ENCODE results near the gene DELE1. TPM values are rescaled to one million over a fixed set of nuclear protein-coding genes. Genes with fewer than 3 reads are reported as not detected.

Gene DELE1
- total and polyA plus RNA-seq, 2 donors (not counting 3 experiments of a cell fraction or from before 2014, with no cell fraction given) = 105 to 121 TPM

GRCh38 chr5:141882594-141883183 lies 41.0 kb upstream of the DELE1 start:
- DNase-seq (ENCODE audit: low read depth, low spot score) = no peak
- dilution Hi-C loops (cut with MboI; ENCODE audit: extremely low pct_ligation_motif_present, low sequenced_read_pairs) (loop anchor here (25.0 kb wide), 1 partner anchor 145 kb away; no protein-coding TSS in a partner anchor), intact Hi-C loops (cut with micrococcal nuclease) (no loop called here)
- Histone ChIP-seq H3K4me1 (ENCODE audit: control insufficient read depth, extremely low read depth, insufficient read depth, low read length) (peaks cover 5% of the 10 kb centered on the region), H4K20me1 (replicated peaks; ENCODE audit: control insufficient read depth, extremely low read depth, insufficient read depth, low read length) (no peaks in the 10 kb centered on the region), H3K27me3 (ENCODE audit: control insufficient read depth in 2 of 2, insufficient read depth in 2 of 2, low read length in 2 of 2) (peaks cover 26 to 44% of the 10 kb centered on the region in 2 experiments), H3K9me1 (replicated peaks; ENCODE audit: control insufficient read depth, extremely low read depth, insufficient read depth, low read length) (no peaks in the 10 kb centered on the region), H3K9ac (replicated peaks; ENCODE audit: extremely low read depth, insufficient read depth, low read length) (no peak overlapping the region), H3K36me3 (ENCODE audit: control insufficient read depth in 2 of 2, extremely low read depth in 1 of 2, insufficient read depth in 2 of 2, low read length in 2 of 2) (no peaks in the 10 kb centered on the region), H3K27ac (ENCODE audit: insufficient read depth, low read depth, low read length) (no peak overlapping the region), H3K4me2 (ENCODE audit: insufficient read depth, low read length) (no peak overlapping the region), H3K9me3 (replicated peaks; ENCODE audit: control insufficient read depth, insufficient read depth, low read length) (no peaks in the 10 kb centered on the region), H3K4me3 (replicated peaks in 1 of 3; ENCODE audit: insufficient read depth in 1 of 3, low read depth in 1 of 3, low read length in 3 of 3) (no peak overlapping the region), H2AFZ (ENCODE audit: low read depth, low read length) (no peak overlapping the region), H3K79me2 (ENCODE audit: control insufficient read depth, insufficient read depth, low read length) (peaks cover 4% of the 10 kb centered on the region)
- no TSS peak for BruUV-seq (replicated peaks)
- CTCF ChIA-PET = interaction anchor here (0.7 to 7.6 kb wide), 9 partner anchors 14 to 218 kb away, joined by 3 to 233 read pairs (median 6); partner anchors contain the start of gene PCDH12
- POLR2A ChIA-PET = no interaction called here
- no peak for TF ChIP-seq MYC (IDR thresholded peaks at IDR 0.05; ENCODE audit: low read depth, low read length)
- no peak for TF ChIP-seq POLR2A (IDR thresholded peaks at IDR 0.05; ENCODE audit: low read depth, low read length)
- TF ChIP-seq GATA2 (IDR thresholded peaks at IDR 0.05; ENCODE audit: insufficient read depth, insufficient read length, low read depth, low read length) = no peak
- TF ChIP-seq FOS (IDR thresholded peaks at IDR 0.05; ENCODE audit: borderline replicate concordance, insufficient read depth, low read length) = no peak
- TF ChIP-seq CTCF (IDR thresholded peaks at IDR 0.05; ENCODE audit: extremely low read depth in 1 of 2, insufficient read depth in 1 of 2, low read depth in 1 of 2, low read length in 2 of 2) = no peak
- no peak for TF ChIP-seq POLR2AphosphoS5 (IDR thresholded peaks at IDR 0.05; ENCODE audit: insufficient read depth, low read depth, low read length)
- no peak for TF ChIP-seq EZH2 (IDR thresholded peaks at IDR 0.05; ENCODE audit: borderline replicate concordance, low read depth, low read length, severe bottlenecking)
- no peak for FAIRE-seq

Measured in endothelial cell of umbilical vein (primary cell).